Skeletal muscle tissue (tissue), 4 donors: ENCODE results near the gene AK8. TPM values are rescaled to one million over a fixed set of nuclear protein-coding genes. Genes with fewer than 3 reads are reported as not detected.

Experiments
- H3K27ac ChIP-seq: one replicate; pipeline ENCODE4 v1.7.0; 2013; ENCODE audit warnings: mild to moderate bottlenecking, low read depth, low read length, inconsistent platforms
- H3K27me3 ChIP-seq, 3 donors: one replicate each; pipeline ENCODE4 v1.7.0; 2013; ENCODE audit warnings: low read length in 3 of 3; ENCODE audit not compliant: control insufficient read depth in 3 of 3, insufficient read depth in 3 of 3
- H3K36me3 ChIP-seq, 3 donors: one replicate each; pipeline ENCODE4 v1.7.0; 2013; ENCODE audit warnings: low read length in 3 of 3; ENCODE audit not compliant: control insufficient read depth in 3 of 3, insufficient read depth in 3 of 3
- H3K4me1 ChIP-seq, 3 donors: one replicate each; pipeline ENCODE4 v1.7.0; 2013; ENCODE audit warnings: low read length in 3 of 3, mild to moderate bottlenecking in 3 of 3; ENCODE audit not compliant: control insufficient read depth in 3 of 3, insufficient read depth in 3 of 3
- H3K4me3 ChIP-seq, 3 donors: one replicate each; pipeline ENCODE4 v1.7.0; 2013; ENCODE audit warnings: low read length in 3 of 3
- H3K9ac ChIP-seq, 3 donors: one replicate each; pipeline ENCODE4 v1.7.0; 2013; ENCODE audit warnings: low read length in 3 of 3, mild to moderate bottlenecking in 3 of 3, moderate library complexity in 2 of 3, low read depth in 1 of 3
- H3K9me3 ChIP-seq, 3 donors: one replicate each; pipeline ENCODE4 v1.7.0; 2013; ENCODE audit warnings: low read length in 3 of 3; ENCODE audit not compliant: control insufficient read depth in 3 of 3
- total RNA-seq: library from RNA; depleted of rRNA; stranded (reverse); fragments of >200 nt; gene quantifications from one replicate; pipeline ENCODE4 v1.2.3, GENCODE V29; 2014
- donor health status: Osteomylitis.

AK8 gene
- total RNA-seq, 1 donor from 2014 or later = 0.52 TPM

DNA sequence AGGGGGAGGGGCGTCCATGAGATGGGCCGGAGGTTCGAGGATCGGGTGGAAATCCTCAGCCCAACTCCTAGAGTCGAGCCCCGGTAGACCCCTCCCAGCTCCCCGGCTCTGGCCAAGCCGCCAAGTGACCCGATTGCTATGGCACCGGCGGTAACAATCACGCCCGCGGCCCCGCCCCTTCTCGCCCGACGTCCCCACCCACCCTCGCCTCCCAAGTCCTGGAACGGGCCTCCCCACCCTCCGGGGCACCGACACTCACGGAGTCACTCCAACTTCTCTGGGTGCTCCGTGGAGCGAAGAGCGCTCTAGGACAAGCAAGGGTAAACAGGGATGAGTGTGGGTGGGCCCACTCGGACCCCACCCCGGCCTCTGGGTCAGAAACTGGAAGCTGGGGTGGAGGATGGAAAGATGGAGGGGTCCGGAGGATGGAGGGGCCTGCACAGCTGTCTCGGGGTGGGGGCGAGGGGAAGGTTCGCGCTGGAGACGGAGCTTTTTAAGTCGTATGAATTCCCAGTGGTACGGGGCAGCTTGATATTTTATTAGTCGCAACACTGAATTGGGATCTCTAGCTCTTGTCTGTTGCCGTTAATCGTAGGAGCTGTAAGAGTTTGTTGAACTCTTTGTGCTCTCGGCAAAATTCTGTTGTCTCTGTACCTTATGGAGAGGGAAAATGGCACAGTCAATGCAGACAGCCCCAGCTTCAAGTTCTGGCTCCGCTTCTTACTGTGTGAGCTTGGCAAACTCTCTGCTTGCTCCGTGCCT lies 792 bp upstream of the AK8 start, which contains the start of gene SPACA9:
Gene SPACA9, plus strand, starts transcription at position 204 of the 762 bp plus-strand sequence. CDS start 5,050 bp downstream, outside the sequence.
- Histone ChIP-seq H3K4me3 (peak within 1 kb of the TSS; percentile 77 to 89 (median 85)), H3K27ac (peak within 1 kb of the TSS; percentile 75), H3K27me3 (peaks cover 0 to 18% (median 7%) of the 10 kb centered on the region in 3 donors)

GRCh38 chr9:132877458-132877823 lies 643 bp downstream of the AK8 start:
- Histone ChIP-seq H3K4me3 (peak overlapping the region; percentile 77 to 89 (median 85)), H3K4me1 (peaks cover 0 to 3% (median 3%) of the 10 kb centered on the region in 3 donors), H3K9ac (peak overlapping the region; percentile 20 to 82 (median 77)), H3K9me3 (no peaks in the 10 kb centered on the region), H3K36me3 (no peaks in the 10 kb centered on the region), H3K27me3 (peaks cover 0 to 18% (median 7%) of the 10 kb centered on the region in 3 donors), H3K27ac (no peak overlapping the region)

More for the DNA sequence above, 792 bp upstream of the AK8 start, which contains the start of gene SPACA9:
- Histone ChIP-seq H3K9me3 (no peaks in the 10 kb centered on the region), H3K4me1 (peaks cover 0 to 3% (median 3%) of the 10 kb centered on the region in 3 donors), H3K36me3 (no peaks in the 10 kb centered on the region), H3K9ac (peak within 1 kb of the TSS; percentile 72 to 82 (median 77))

GRCh38 chr9:132876849-132877248 lies 1.2 kb downstream of the AK8 start:
- H3K4me3 ChIP-seq = no peak overlapping the region
- H3K27me3 ChIP-seq = peaks cover 0 to 18% (median 7%) of the 10 kb centered on the region in 3 donors
- H3K9ac ChIP-seq = no peak overlapping the region
- no peaks in the 10 kb centered on the region for H3K9me3 ChIP-seq
- H3K36me3 ChIP-seq = no peaks in the 10 kb centered on the region
- peaks cover 0 to 3% (median 3%) of the 10 kb centered on the region in 3 donors for H3K4me1 ChIP-seq
- no peak overlapping the region for H3K27ac ChIP-seq

GRCh38 chr9:132875159-132875558 lies 2.9 kb downstream of the AK8 start:
- H3K9me3 ChIP-seq = no peaks in the 10 kb centered on the region
- no peak overlapping the region for H3K27ac ChIP-seq

GRCh38 chr9:132873403-132873802 lies 4.7 kb downstream of the AK8 start:
- Histone ChIP-seq H3K27me3 (peaks cover 0 to 10% (median 7%) of the 10 kb centered on the region in 3 donors), H3K27ac (no peak overlapping the region), H3K4me3 (no peak overlapping the region), H3K36me3 (no peaks in the 10 kb centered on the region), H3K4me1 (peaks cover 0 to 3% (median 3%) of the 10 kb centered on the region in 3 donors), H3K9ac (no peak overlapping the region), H3K9me3 (no peaks in the 10 kb centered on the region)

More at GRCh38 chr9:132875159-132875558, 2.9 kb downstream of the AK8 start:
- Histone ChIP-seq H3K27me3 (peaks cover 0 to 18% (median 7%) of the 10 kb centered on the region in 3 donors), H3K36me3 (no peaks in the 10 kb centered on the region), H3K4me3 (no peak overlapping the region), H3K4me1 (peaks cover 0 to 3% (median 3%) of the 10 kb centered on the region in 3 donors), H3K9ac (no peak overlapping the region)

DNA sequence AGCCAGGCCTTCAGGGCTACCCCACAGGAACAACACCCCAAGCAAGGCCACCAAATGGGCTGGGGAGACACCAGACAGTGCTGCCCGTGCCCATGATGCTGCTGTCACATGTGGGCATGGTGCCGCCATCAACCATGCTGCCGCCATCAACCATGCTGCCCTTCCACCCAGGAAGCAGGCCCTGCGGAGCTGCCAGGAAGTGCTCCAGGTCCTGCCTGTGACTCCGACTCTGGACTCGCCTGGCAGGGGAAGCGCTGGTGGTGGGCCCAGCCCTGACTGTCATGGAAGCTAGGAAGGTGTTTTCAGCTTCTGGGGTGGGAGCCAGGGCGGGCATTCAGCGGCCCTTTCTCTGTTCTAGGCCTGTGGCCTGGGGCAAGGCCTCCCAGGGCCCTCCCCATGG lies 8.8 kb downstream of the AK8 start:
- H3K27ac ChIP-seq = no peak overlapping the region
- H3K27me3 ChIP-seq = peaks cover 0 to 2% (median 0%) of the 10 kb centered on the region in 3 donors
- no peak overlapping the region for H3K9ac ChIP-seq
- no peaks in the 10 kb centered on the region for H3K9me3 ChIP-seq
- H3K4me3 ChIP-seq = no peak overlapping the region
- H3K4me1 ChIP-seq = no peaks in the 10 kb centered on the region
- no peaks in the 10 kb centered on the region for H3K36me3 ChIP-seq

DNA sequence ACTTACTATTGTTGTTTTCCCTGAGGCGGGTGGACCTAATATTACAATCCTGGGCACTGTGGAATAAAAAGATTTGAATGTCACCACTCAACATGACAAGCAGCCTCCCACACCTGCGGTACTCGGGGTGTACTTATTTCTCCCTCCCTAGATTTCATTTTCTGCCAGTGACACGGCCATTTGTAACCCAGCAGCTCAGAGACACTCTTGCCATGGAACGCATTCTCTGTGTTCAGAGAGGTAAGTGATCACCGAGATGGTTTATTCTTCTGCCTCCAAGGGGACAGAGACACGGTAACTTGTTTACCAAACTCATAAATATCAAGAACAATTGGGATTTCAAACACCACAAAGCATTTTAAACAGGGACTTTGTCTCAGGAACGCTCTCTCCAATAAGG lies 11.2 kb downstream of the AK8 start:
- Histone ChIP-seq H3K27ac (no peak overlapping the region), H3K27me3 (peaks cover 0 to 5% (median 0%) of the 10 kb centered on the region in 3 donors), H3K36me3 (no peaks in the 10 kb centered on the region), H3K9me3 (no peaks in the 10 kb centered on the region), H3K4me3 (no peak overlapping the region), H3K9ac (no peak overlapping the region), H3K4me1 (no peaks in the 10 kb centered on the region)

- Histone ChIP-seq H3K9me3 (no peaks in the 10 kb centered on the region), H3K4me1 (no peaks in the 10 kb centered on the region), H3K36me3 (no peaks in the 10 kb centered on the region), H3K27me3 (peaks cover 0 to 5% (median 0%) of the 10 kb centered on the region in 3 donors), H3K27ac (no peak overlapping the region), H3K4me3 (no peak overlapping the region), H3K9ac (no peak overlapping the region)
These were observed 13.4 kb downstream of the AK8 start for GRCh38 chr9:132864691-132865090.

- H3K27ac ChIP-seq = no peak overlapping the region
- no peak overlapping the region for H3K9ac ChIP-seq
- H3K9me3 ChIP-seq = no peaks in the 10 kb centered on the region
- no peak overlapping the region for H3K4me3 ChIP-seq
- H3K4me1 ChIP-seq = no peaks in the 10 kb centered on the region
- H3K36me3 ChIP-seq = no peaks in the 10 kb centered on the region
- H3K27me3 ChIP-seq = peaks cover 0 to 5% (median 0%) of the 10 kb centered on the region in 3 donors
These were observed 13.8 kb downstream of the AK8 start for GRCh38 chr9:132864277-132864676.

DNA sequence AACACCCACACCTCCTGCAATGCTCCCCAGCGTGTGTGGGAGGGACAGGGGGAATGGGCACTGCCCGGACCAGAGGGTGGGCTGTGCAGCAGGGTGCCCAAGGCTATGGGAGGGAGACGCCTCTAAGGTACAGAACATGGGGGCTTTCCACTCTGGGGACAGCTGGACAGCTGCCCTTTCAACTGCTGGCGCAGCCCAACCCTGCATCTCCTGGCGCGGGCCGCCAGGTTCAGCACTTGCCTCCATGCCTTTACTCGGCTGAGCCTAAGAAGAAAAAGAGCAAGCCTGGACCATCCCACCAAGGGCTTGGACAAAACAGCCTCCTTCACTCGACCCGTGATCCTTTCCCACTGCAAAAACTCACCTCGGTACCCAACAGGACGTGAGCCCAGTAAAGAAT lies 15.0 kb downstream of the AK8 start:
- Histone ChIP-seq H3K9ac (no peak overlapping the region), H3K27me3 (peaks cover 0 to 8% (median 0%) of the 10 kb centered on the region in 3 donors), H3K4me3 (no peak overlapping the region), H3K9me3 (no peaks in the 10 kb centered on the region), H3K4me1 (peaks cover 0 to 6% (median 2%) of the 10 kb centered on the region in 3 donors), H3K36me3 (no peaks in the 10 kb centered on the region), H3K27ac (no peak overlapping the region)
